T-helper 22 cell (primary cell): ENCODE measurements around the gene CMPK1.

Source experiments
- DNase-seq: peaks from one replicate; pipeline ENCODE4 v3.0.0-alpha.2; 2020; ENCODE audit warnings: low read depth

Gene CMPK1

GRCh38 chr1:47424336-47424982 is 90.9 kb downstream of the CMPK1 start:
- DNase-seq: no peak
